ENCODE data around the gene TSPAN14.

- TF ChIP-seq POLR2A (IDR thresholded peaks at IDR 0.05; ENCODE audit: low read depth, low read length) (no peak), POLR2AphosphoS5 (IDR thresholded peaks at IDR 0.05; ENCODE audit: low read depth, low read length) (no peak)
These were observed 99.9 kb downstream of the TSPAN14 start for GRCh38 chr10:80554050-80554449.
